ENCODE measurements around the gene MRPL43.

MRPL43 gene

DNA sequence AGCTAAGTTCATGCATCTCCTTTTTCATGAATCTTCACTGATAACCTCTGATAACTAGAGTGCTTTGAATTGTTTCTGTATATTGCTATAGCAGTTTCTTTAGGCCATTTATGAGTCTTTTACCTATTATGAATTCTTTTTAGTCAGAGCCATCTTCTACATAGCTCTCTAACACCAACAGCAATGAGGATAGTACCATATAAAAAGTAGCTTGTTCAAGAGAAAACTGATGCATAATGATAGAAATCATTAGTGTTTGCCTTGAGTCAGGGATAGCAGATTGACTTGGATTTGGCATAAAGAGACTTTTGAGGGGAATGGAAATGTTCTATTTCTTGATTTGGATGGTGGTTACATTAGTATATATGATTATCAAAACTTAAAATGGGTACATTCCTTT lies 43.8 kb downstream of the MRPL43 start:
- Histone ChIP-seq H4K20me1 (ENCODE audit: insufficient read depth, low read length) (no peaks in the 10 kb centered on the region), H3K27me3 (ENCODE audit: low read depth, low read length) (no peaks in the 10 kb centered on the region), H3K9ac (ENCODE audit: low read length) (no peak overlapping the region), H3K4me2 (ENCODE audit: low read length) (no peak overlapping the region), H3K9me3 (ENCODE audit: insufficient read depth, low read length) (no peaks in the 10 kb centered on the region), H3K79me2 (ENCODE audit: low read length) (no peaks in the 10 kb centered on the region), H3K4me3 (ENCODE audit: low read length) (no peak overlapping the region), H3K36me3 (replicated peaks; ENCODE audit: low read depth, low read length) (peaks cover 10% of the 10 kb centered on the region), H2AFZ (ENCODE audit: low read depth, low read length) (no peak overlapping the region), H3K4me1 (ENCODE audit: low read length) (no peaks in the 10 kb centered on the region), H3K27ac (ENCODE audit: low read length) (no peak overlapping the region)
- TF ChIP-seq EZH2phosphoT487 (IDR thresholded peaks at IDR 0.05; ENCODE audit: low read depth), result no peak
- TF ChIP-seq, protein P1, sequence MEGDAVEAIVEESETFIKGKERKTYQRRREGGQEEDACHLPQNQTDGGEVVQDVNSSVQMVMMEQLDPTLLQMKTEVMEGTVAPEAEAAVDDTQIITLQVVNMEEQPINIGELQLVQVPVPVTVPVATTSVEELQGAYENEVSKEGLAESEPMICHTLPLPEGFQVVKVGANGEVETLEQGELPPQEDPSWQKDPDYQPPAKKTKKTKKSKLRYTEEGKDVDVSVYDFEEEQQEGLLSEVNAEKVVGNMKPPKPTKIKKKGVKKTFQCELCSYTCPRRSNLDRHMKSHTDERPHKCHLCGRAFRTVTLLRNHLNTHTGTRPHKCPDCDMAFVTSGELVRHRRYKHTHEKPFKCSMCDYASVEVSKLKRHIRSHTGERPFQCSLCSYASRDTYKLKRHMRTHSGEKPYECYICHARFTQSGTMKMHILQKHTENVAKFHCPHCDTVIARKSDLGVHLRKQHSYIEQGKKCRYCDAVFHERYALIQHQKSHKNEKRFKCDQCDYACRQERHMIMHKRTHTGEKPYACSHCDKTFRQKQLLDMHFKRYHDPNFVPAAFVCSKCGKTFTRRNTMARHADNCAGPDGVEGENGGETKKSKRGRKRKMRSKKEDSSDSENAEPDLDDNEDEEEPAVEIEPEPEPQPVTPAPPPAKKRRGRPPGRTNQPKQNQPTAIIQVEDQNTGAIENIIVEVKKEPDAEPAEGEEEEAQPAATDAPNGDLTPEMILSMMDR (IDR thresholded peaks at IDR 0.05; ENCODE audit: low read depth, low read length), result no peak

DNA sequence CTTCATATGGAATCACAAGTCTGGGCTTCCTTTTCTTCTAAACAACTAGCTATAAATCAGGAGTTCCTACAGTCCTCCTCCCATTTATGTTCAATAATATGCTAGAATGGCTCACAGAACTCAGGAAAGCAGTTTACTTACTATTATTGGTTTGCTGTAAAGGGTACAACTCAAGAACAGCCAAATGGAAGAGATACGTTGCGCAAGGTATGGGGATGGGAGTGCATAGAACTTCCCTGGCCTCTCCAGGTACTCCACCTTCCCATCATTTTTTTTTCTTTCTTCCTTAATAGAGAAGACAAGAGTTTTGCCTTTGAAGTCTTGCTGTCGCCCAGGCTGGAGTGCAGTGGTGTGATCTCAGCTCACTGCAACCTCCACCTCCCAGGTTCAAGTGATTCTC lies 45.1 kb downstream of the MRPL43 start:
- no peaks in the 10 kb centered on the region for H3K79me2 ChIP-seq (ENCODE audit: low read length)
- H3K4me3 ChIP-seq (ENCODE audit: low read length), result no peak overlapping the region
- no peak overlapping the region for H3K27ac ChIP-seq (ENCODE audit: low read length)
- H3K4me2 ChIP-seq (ENCODE audit: low read length), result no peak overlapping the region
- H3K36me3 ChIP-seq (replicated peaks; ENCODE audit: low read depth, low read length), result peaks cover 13% of the 10 kb centered on the region
- no peak overlapping the region for H3K9ac ChIP-seq (ENCODE audit: low read length)
- no peaks in the 10 kb centered on the region for H3K27me3 ChIP-seq (ENCODE audit: low read depth, low read length)
- H3K9me3 ChIP-seq (ENCODE audit: insufficient read depth, low read length), result no peaks in the 10 kb centered on the region
- no peaks in the 10 kb centered on the region for H3K4me1 ChIP-seq (ENCODE audit: low read length)
- TF ChIP-seq, protein P1 (IDR thresholded peaks at IDR 0.05; ENCODE audit: low read depth, low read length), result no peak
- no peaks in the 10 kb centered on the region for H4K20me1 ChIP-seq (ENCODE audit: insufficient read depth, low read length)
- H2AFZ ChIP-seq (ENCODE audit: low read depth, low read length), result no peak overlapping the region

DNA sequence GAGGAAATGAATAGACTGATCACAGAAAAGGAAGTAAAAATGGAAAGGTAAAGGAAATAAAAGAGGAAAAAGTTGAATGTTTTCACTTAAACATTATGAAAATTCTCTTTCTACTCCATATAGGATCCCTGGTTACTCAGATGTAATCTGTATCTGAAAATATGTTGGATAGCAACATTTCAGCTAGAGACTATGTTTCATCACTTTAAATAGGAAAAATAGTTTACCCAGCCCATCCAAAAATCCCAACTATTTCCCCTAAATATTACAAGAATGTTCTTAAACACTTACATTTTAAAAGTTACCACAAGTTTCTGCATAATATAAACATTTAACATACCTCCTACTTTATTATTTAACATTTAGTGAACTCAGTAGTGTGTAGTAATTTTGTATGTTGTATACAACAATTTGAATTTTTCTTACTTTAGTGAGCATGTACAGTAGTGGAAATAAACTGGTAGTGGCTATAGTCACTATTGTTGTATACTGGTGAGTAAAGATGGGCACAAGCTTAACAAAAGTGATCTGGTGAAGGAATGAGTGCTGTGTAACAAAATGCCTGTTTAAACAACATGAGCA lies 47.4 kb downstream of the MRPL43 start:
- H3K36me3 ChIP-seq (replicated peaks; ENCODE audit: low read depth, low read length), result peaks cover 13% of the 10 kb centered on the region
- no peak overlapping the region for H2AFZ ChIP-seq (ENCODE audit: low read depth, low read length)
- no peak overlapping the region for H3K27ac ChIP-seq (ENCODE audit: low read length)
- H3K27me3 ChIP-seq (ENCODE audit: low read depth, low read length), result no peaks in the 10 kb centered on the region
- H3K4me3 ChIP-seq (ENCODE audit: low read length), result no peak overlapping the region
- no peak overlapping the region for H3K4me2 ChIP-seq (ENCODE audit: low read length)
- no peaks in the 10 kb centered on the region for H3K4me1 ChIP-seq (ENCODE audit: low read length)
- no peaks in the 10 kb centered on the region for H3K79me2 ChIP-seq (ENCODE audit: low read length)
- no peaks in the 10 kb centered on the region for H4K20me1 ChIP-seq (ENCODE audit: insufficient read depth, low read length)
- TF ChIP-seq EZH2phosphoT487 (IDR thresholded peaks at IDR 0.05; ENCODE audit: low read depth), result no peak
- no peaks in the 10 kb centered on the region for H3K9me3 ChIP-seq (ENCODE audit: insufficient read depth, low read length)
- H3K9ac ChIP-seq (ENCODE audit: low read length), result no peak overlapping the region
